GM04503 (cell line): ENCODE data around the gene C2CD4B.
A peak's percentile ranks its signal among the peaks of the same experiment; 100 is the strongest.

Experiments used
- DNase-seq: peaks from one replicate; pipeline ENCODE4 v3.0.0-alpha.2; 2012; ENCODE audit warnings: low read depth

The C2CD4B gene

DNA sequence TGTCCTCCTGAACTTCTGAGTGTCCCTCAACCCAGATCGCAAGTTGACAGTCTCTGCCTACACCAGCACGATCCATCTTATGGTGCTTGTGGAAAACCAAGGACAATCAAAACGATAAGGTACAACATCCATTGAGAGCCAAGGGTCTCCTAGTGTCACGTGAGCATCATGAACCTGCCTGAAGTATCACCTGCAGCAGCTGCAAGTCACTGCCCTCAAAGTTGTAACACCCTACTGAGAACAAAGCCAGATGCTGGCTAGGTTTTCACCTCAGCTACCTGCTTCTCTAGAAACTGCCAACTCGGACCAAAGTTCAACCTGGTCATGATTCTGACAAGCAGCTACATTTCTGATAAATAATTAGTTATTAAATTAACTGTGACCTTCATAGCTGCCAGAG, 17.5 kb downstream of the C2CD4B start:
- DNase-seq, result no peak

DNA sequence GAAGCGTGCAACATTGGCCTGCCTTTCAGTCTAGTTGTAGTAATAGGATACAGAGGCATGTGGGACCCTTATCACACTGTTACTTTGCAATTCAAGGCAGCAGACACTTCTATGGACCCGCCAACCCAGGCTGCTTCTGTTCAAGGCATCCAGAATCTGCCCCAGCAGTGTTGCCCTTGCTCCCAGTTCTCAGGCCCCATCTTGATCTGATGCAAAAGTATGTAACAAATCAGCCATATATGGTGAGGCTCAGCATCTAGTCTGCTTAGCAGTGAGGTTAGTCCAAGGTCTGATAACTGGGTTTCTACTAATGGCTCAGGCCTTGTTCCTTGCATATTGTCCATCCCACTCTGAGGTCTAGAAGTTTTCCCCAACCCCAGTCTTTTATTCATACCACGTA, 17.9 kb downstream of the C2CD4B start:
- no peak for DNase-seq

- DNase-seq, result no peak
These were observed 19.9 kb downstream of the C2CD4B start for GRCh38 chr15:62145015-62145735.

- no peak for DNase-seq
These were observed 22.3 kb downstream of the C2CD4B start for GRCh38 chr15:62142736-62143135.

GRCh38 chr15:62141643-62142588, 23.2 kb downstream of the C2CD4B start:
- no peak for DNase-seq

GRCh38 chr15:62141200-62141599, 23.9 kb downstream of the C2CD4B start:
- no peak for DNase-seq

DNA sequence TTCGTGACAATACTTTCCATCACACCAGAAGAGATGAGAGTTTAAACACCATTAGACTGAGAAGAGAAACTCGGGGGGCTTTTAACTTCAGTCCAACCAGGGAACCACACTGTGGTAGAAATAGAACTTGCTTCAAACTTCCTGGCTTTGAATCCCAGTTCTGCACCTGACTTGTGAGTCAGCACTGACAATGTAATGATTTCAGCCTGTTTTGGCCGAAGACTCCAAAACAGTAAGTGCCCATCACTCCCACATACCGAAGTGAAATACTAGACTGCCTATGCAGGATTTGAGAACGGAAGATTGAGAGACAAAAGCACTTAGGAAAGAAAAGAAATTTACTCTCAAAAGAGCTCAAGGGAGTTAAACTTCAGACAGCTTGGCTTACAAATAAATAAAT, 27.0 kb downstream of the C2CD4B start:
- no peak for DNase-seq

GRCh38 chr15:62136911-62137865, 27.9 kb downstream of the C2CD4B start:
- no peak for DNase-seq

- DNase-seq, result no peak
These were observed 29.5 kb downstream of the C2CD4B start for GRCh38 chr15:62135532-62136134.

DNA sequence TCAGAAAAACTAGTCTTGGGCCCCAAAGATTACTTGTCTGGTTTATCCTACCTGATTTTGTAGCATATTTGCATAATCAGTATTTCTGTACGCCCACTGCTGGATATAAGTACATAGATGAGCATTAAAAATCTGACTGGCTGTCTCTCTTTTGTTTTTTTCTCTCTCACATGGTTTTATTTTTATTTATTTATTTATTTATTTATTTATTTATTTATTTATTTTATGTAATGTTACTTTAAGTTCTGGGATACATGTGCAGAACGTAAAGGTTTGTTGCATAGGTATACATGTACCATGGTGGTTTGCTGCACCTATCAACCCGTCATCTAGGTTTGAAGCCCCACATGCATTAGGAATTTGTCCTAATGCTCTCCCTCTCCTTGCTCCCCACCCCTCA, 31.9 kb downstream of the C2CD4B start:
- DNase-seq, result no peak

DNA sequence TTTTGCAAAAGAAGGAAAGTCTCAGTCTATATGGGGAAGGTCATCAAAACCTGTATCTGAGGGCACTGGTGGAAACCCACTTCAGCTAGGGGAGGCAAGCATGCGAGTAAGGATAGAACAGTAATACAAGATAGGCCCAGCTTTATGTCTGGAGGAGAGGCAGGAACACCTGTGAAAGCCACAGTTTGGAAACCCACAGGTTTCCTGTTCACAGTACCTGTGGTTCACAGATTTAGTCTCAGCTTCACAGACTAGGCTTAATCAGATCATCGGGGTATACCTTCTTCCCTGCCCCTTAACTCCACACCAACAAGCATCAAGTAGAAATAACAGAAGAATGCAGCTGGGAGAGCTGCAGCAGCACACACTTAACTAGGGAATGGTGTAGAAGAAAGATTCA, 36.2 kb downstream of the C2CD4B start:
- no peak for DNase-seq

DNA sequence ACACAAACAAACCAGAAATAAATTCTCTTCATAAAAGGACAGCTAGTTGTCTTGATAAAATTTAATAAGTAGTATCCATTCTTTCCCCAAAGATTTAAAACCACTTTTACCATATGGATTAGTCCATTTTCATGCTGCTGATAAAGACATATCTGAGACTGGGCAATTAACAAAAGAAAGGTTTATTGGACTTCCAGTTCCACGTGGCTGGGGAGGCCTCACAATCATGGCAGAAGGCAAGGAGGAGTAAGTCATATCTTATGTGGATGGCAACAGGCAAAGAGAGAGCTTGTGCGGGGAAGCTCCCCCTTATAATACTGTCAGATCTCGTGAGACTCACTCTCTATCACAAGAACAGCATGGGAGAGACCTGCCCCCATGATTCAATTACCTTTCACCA, 38.7 kb downstream of the C2CD4B start:
- no peak for DNase-seq

DNA sequence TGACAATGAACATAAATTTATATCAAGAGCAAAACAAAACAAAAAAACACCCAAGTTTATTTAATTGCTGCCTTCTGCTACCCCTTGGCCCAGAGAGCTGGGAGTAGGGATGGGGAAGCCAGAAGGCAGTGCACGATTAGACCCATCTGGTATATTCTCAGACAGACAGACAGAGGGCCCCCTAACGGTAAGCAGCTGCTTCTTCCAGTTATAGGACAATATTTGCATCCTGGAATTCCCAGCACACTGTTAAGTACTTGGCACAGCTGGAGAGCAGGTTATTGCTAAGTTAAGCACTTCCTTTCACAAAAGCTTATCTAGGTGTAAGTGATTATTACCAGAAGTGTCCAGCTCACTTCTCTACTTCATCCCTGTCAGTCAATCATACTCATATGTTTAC, 39.3 kb downstream of the C2CD4B start:
- no peak for DNase-seq

GRCh38 chr15:62124973-62125303, 40.1 kb downstream of the C2CD4B start:
- no peak for DNase-seq

DNA sequence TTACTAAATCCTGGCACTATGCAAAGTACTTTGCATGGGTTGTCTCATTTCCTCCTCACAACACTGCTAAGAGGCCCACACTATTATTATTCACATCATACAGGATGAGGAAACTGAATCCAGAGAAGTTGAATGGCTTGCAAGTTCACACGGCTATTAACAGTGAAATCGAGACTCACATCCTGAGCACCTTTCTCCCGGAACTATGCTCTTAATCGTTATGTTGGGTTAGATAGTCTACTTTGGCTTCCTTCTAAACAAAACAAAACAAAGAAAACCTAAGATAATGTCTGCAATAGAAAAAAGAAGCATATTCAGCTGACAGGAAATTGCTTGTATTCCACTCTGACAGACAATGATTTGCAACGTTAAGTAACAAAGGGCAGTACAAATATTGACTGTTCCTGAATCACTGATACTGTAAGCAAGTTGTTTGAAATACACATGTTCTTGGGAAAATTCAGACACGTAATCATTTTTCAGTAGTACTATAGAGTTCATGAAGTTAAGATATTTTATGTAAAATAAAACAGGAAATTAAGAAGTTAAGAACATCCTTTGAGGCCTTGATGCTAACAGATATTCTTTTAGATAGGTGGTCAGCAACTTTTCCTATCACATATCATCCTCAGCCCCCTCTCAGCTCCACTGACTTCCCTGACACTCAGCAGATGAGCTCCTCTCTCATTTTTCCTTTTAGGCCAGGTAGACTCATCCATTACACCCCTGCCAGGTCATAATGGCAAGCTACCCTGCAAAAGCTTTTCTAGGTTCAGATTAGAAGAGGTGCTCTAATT, 40.7 kb downstream of the C2CD4B start:
- no peak for DNase-seq

- no peak for DNase-seq
These were observed 42.8 kb downstream of the C2CD4B start for GRCh38 chr15:62122249-62122648.

- no peak for DNase-seq
These were observed 43.6 kb downstream of the C2CD4B start for GRCh38 chr15:62121273-62122015.

DNA sequence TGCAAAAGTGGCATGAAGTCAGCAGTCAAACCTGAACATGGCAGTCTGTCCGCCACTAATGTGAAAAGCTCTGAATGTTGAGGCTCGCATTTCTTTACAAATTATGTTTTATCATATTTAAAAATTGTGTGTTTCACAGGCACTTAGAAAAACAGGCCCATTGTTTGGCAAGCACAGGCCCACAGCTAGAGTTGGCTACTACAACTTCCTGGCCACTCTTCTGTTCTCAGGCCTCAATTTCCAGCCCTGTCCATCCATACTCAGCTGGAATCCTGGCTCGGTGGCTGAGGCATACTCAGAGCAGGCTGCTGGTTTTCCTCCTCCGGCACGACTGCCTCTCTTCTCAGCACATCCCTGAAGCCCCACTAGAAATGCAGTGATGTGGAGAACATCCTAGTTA, 44.3 kb downstream of the C2CD4B start:
- no peak for DNase-seq

- DNase-seq, result no peak
These were observed 45.2 kb downstream of the C2CD4B start for GRCh38 chr15:62119874-62120273.

DNA sequence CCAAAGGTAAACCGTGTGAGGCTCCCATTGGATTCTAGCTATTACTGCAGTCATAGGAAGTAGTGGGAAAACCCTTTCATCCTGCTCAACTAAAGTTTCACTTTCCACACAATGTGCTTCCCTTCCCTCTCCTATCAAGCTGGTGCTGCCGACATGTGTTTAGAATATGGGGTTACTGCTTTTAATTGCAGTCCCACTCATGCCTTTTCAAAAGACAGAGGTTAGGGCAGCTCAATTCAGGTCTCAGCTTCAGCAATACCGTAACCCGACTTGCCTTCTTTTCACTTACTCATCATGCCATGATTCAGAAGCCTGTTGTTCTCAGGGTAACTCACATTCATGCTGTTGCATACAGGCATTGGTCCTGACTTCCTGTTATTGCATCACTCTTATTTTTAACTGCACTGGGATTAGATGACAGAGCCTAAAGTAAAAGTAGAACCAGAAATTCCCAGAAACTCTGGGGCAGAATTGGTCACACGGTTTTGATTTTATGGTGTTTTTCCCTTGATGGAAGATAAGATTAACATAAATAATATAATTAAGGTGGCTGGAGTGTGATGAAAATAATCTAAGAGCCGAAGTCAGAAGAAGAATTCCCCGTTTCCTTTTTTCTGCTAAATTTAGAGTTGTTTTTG, 45.7 kb downstream of the C2CD4B start:
- peak; percentile 88 for DNase-seq
